NCI-H2196 treated with DMSO at 0.1 percent for 48 hours (cell line): ENCODE data around the gene PCDHA6.
"Not testable (repeated sequence)": the region's sequence is repeated elsewhere in the genome, so short reads cannot be mapped to it uniquely, and the experiment has no call there.

Experiments used
- DNase-seq: peaks from one replicate; lab custom pipeline; 2025; ENCODE audit not compliant: unreplicated experiment; lab: John Stamatoyannopoulos, UW

PCDHA6 gene

GRCh38 chr5:140827704-140828361 is at the start of gene PCDHA6:
PCDHA6 (plus strand) TSS chr5:140827960; CDS start chr5:140828092, 132 bp downstream.
- no peak for DNase-seq

- no peak for DNase-seq
Measured at GRCh38 chr5:140780512-140780911, 47.2 kb upstream of the PCDHA6 start.

GRCh38 chr5:140785905-140786686 is 41.7 kb upstream of the PCDHA6 start, which contains the start of gene PCDHA1:
PCDHA1 (plus strand) TSS chr5:140786140.
- no peak for DNase-seq

- DNase-seq, result not testable (repeated sequence)
Measured at GRCh38 chr5:140787422-140787821, 40.3 kb upstream of the PCDHA6 start.

- DNase-seq, result not testable (repeated sequence)
Measured at GRCh38 chr5:140787849-140788504, 39.8 kb upstream of the PCDHA6 start.

GRCh38 chr5:140791089-140791488 is 36.7 kb upstream of the PCDHA6 start:
- DNase-seq, result no peak

- DNase-seq, result no peak
Measured at GRCh38 chr5:140794595-140795258, 33.0 kb upstream of the PCDHA6 start, which contains the start of gene PCDHA2. PCDHA2 (plus strand) TSS chr5:140794852.

GRCh38 chr5:140795259-140795641 is 32.5 kb upstream of the PCDHA6 start:
- DNase-seq, result no peak

GRCh38 chr5:140796072-140796717 is 31.6 kb upstream of the PCDHA6 start:
- not testable (repeated sequence) for DNase-seq

- no peak for DNase-seq
Measured at GRCh38 chr5:140796718-140797095, 31.1 kb upstream of the PCDHA6 start.

- DNase-seq, result no peak
Measured at GRCh38 chr5:140800816-140801493, 26.8 kb upstream of the PCDHA6 start, which contains the start of gene PCDHA3. PCDHA3 (plus strand) TSS chr5:140801057.

GRCh38 chr5:140801494-140801841 is 26.3 kb upstream of the PCDHA6 start:
- DNase-seq, result no peak

GRCh38 chr5:140802381-140802780 is 25.4 kb upstream of the PCDHA6 start:
- DNase-seq, result not testable (repeated sequence)

GRCh38 chr5:140802781-140803271 is 24.9 kb upstream of the PCDHA6 start:
- no peak for DNase-seq

- no peak for DNase-seq
Measured at GRCh38 chr5:140806834-140807775, 20.7 kb upstream of the PCDHA6 start, which contains the start of gene PCDHA4. PCDHA4 (plus strand) TSS chr5:140807068.

GRCh38 chr5:140808241-140808888 is 19.4 kb upstream of the PCDHA6 start:
- not testable (repeated sequence) for DNase-seq

GRCh38 chr5:140808889-140809291 is 18.9 kb upstream of the PCDHA6 start:
- no peak for DNase-seq
